HUES64 (cell line): Measurements from ENCODE around the gene PLEKHJ1.
A peak's percentile ranks its signal among the peaks of the same experiment; 100 is the strongest.

Experiments
- H3K27ac ChIP-seq: 2 replicates; pipeline ENCODE4 v1.7.0; 2013; ENCODE audit warnings: low read depth, low read length, inconsistent platforms
- H3K27me3 ChIP-seq: 2 replicates; pipeline ENCODE4 v1.6.1; 2013; ENCODE audit warnings: mild to moderate bottlenecking, low read length; ENCODE audit not compliant: insufficient read depth
- H3K36me3 ChIP-seq: 2 replicates; pipeline ENCODE4 v1.6.1; 2013; ENCODE audit warnings: mild to moderate bottlenecking, low read length; ENCODE audit not compliant: insufficient read depth
- H3K4me1 ChIP-seq: 2 replicates; pipeline ENCODE4 v1.6.1; 2013; ENCODE audit warnings: mild to moderate bottlenecking, low read length, moderate library complexity; ENCODE audit not compliant: insufficient read depth
- H3K4me3 ChIP-seq: 2 replicates; pipeline ENCODE4 v1.5.1; 2013; ENCODE audit warnings: mild to moderate bottlenecking, low read length, moderate library complexity
- H3K9ac ChIP-seq: 2 replicates; pipeline ENCODE4 v1.6.1; 2013; ENCODE audit warnings: mild to moderate bottlenecking, low read depth, low read length
- H3K9me3 ChIP-seq: 2 replicates; pipeline ENCODE4 v1.6.1; 2013; ENCODE audit warnings: low read depth, low read length; ENCODE audit not compliant: insufficient read depth
- WGBS: fragments of 150-250, 120-280 bp; methylation state at CpG from one replicate; pipeline ENCODE4 v1.1.7; 2013; ENCODE audit warnings: missing lambda C conversion rate; 5-methylcytosine and 5-hydroxymethylcytosine counted together

The PLEKHJ1 gene

GRCh38 chr19:2252797-2253105, 16.6 kb upstream of the PLEKHJ1 start:
- WGBS = 50% methylated on average over 18 of the region's 18 CpGs
- Histone ChIP-seq H3K9me3 (no peaks in the 10 kb centered on the region), H3K4me1 (no peaks in the 10 kb centered on the region), H3K36me3 (peaks cover 4% of the 10 kb centered on the region; the same call in 1 of the 2 replicates), H3K9ac (no peak overlapping the region), H3K27ac (no peak overlapping the region), H3K27me3 (peaks cover 45% of the 10 kb centered on the region), H3K4me3 (peak overlapping the region; percentile 67)

- Histone ChIP-seq H3K4me1 (no peaks in the 10 kb centered on the region), H3K36me3 (peaks cover 9% of the 10 kb centered on the region), H3K9me3 (no peaks in the 10 kb centered on the region), H3K27me3 (peaks cover 45% of the 10 kb centered on the region), H3K27ac (no peak overlapping the region), H3K4me3 (no peak overlapping the region; the same call in 1 of the 2 replicates), H3K9ac (no peak overlapping the region)
- 87% methylated on average over 74 of the region's 74 CpGs for WGBS
These were observed 16.1 kb upstream of the PLEKHJ1 start for GRCh38 chr19:2252055-2252796.

DNA sequence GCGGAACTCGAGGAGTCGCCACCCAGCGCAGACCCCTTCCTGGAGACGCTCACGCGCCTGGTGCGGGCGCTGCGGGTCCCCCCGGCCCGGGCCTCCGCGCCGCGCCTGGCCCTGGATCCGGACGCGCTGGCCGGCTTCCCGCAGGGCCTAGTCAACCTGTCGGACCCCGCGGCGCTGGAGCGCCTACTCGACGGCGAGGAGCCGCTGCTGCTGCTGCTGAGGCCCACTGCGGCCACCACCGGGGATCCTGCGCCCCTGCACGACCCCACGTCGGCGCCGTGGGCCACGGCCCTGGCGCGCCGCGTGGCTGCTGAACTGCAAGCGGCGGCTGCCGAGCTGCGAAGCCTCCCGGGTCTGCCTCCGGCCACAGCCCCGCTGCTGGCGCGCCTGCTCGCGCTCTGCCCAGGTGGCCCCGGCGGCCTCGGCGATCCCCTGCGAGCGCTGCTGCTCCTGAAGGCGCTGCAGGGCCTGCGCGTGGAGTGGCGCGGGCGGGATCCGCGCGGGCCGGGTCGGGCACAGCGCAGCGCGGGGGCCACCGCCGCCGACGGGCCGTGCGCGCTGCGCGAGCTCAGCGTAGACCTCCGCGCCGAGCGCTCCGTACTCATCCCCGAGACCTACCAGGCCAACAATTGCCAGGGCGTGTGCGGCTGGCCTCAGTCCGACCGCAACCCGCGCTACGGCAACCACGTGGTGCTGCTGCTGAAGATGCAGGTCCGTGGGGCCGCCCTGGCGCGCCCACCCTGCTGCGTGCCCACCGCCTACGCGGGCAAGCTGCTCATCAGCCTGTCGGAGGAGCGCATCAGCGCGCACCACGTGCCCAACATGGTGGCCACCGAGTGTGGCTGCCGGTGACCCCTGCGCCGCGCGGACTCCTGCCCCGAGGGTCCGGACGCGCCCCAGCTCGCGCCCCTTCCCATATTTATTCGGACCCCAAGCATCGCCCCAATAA, 15.3 kb upstream of the PLEKHJ1 start:
- Histone ChIP-seq H3K27ac (no peak overlapping the region), H3K4me3 (no peak overlapping the region), H3K9ac (no peak overlapping the region), H3K36me3 (peaks cover 18% of the 10 kb centered on the region), H3K9me3 (no peaks in the 10 kb centered on the region), H3K27me3 (peaks cover 45% of the 10 kb centered on the region), H3K4me1 (no peaks in the 10 kb centered on the region)
- WGBS = 89% methylated on average over 125 of the region's 125 CpGs

DNA sequence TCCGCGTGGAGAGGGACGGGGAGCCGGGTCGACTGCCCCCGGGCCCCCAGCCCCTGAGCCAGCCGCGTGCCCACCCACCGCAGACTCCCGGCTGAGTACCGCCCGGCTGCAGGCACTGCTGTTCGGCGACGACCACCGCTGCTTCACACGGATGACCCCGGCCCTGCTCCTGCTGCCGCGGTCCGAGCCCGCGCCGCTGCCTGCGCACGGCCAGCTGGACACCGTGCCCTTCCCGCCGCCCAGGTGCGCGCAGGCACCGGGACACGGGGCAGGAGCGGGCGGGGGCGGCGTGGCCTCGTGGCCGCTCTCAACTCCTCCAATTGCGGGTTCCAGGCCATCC, 14.6 kb upstream of the PLEKHJ1 start:
- H3K4me1 ChIP-seq = no peaks in the 10 kb centered on the region
- WGBS = 84% methylated on average over 40 of the region's 40 CpGs
- H3K27ac ChIP-seq = no peak overlapping the region
- peaks cover 24% of the 10 kb centered on the region for H3K36me3 ChIP-seq
- no peak overlapping the region for H3K9ac ChIP-seq
- H3K9me3 ChIP-seq = no peaks in the 10 kb centered on the region
- H3K4me3 ChIP-seq = no peak overlapping the region
- peaks cover 45% of the 10 kb centered on the region for H3K27me3 ChIP-seq

DNA sequence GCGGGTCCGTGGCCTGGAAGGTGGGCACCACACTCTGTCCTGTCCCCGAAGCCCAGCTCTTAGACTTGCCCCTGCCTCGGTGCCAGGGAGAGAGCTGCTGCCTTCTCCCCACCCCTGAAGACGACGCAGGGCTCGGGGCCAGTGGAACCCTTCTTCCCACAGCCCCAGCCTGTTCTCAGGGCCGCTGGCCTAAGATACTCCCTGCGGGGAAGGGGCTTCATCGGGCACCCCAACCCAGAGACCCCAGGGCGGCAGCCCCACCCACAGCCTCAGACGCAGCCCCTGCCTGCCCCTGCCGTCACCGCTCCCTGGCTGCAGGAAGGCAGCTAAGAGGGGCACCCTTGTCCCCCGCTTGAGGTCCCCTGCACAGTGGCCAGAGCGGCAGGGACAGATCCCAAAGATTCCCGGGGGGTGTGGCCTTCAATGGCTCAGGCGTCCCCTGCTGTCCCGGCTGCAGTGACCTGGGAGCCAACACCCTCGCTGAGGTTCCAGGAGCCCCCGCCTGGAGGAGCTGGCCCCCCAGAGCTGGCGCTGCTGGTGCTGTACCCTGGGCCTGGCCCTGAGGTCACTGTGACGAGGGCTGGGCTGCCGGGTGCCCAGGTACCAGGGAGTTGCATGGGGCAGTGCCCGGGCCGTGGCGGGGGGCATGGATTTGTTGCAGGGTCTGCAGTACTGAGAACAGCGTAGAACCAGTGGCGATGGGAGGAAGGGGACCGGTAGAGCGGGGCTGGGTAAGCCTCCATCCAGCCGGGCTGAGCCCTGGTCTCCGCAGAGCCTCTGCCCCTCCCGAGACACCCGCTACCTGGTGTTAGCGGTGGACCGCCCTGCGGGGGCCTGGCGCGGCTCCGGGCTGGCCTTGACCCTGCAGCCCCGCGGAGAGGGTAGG, 14.0 kb upstream of the PLEKHJ1 start:
- Histone ChIP-seq H3K36me3 (peaks cover 30% of the 10 kb centered on the region), H3K9ac (no peak overlapping the region), H3K4me3 (no peak overlapping the region), H3K4me1 (no peaks in the 10 kb centered on the region), H3K27ac (no peak overlapping the region), H3K27me3 (peaks cover 45% of the 10 kb centered on the region), H3K9me3 (no peaks in the 10 kb centered on the region)
- 78% methylated on average over 43 of the region's 43 CpGs for WGBS

DNA sequence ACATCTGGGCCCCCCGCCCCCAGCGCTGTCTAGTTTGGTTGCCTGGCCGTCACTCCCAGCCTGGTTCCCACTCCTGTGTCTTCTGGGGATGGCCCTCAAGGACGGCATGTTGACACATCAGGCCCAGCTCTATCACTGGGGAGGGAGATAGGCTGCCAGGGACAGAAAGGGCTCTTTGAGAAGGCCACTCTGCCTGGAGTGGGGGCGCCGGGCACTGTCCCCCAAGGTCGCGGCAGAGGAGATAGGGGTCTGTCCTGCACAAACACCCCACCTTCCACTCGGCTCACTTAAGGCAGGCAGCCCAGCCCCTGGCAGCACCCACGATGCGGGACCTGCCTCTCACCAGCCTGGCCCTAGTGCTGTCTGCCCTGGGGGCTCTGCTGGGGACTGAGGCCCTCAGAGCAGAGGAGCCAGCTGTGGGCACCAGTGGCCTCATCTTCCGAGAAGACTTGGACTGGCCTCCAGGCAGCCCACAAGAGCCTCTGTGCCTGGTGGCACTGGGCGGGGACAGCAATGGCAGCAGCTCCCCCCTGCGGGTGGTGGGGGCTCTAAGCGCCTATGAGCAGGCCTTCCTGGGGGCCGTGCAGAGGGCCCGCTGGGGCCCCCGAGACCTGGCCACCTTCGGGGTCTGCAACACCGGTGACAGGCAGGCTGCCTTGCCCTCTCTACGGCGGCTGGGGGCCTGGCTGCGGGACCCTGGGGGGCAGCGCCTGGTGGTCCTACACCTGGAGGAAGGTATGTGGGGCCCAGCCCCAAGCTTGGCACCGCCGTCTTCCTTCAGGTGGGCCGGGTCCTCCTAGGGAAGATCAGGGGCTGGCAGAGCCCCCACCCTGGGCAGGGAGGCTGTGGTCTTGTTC, 13.1 kb upstream of the PLEKHJ1 start, which contains the start of gene AMH:
TSS of gene AMH (plus strand) at position 314 of the 857 bp plus-strand sequence. CDS start at position 324, 10 bp downstream.
- Histone ChIP-seq H3K9me3 (no peaks in the 10 kb centered on the region), H3K27ac (peak within 1 kb of the TSS; percentile 35; the same call in 1 of the 2 replicates), H3K4me1 (no peaks in the 10 kb centered on the region), H3K36me3 (peaks cover 39% of the 10 kb centered on the region), H3K27me3 (peaks cover 43% of the 10 kb centered on the region), H3K4me3 (no peak within 1 kb of the TSS), H3K9ac (no peak within 1 kb of the TSS)
- 87% methylated on average over 27 of the region's 27 CpGs for WGBS

- Histone ChIP-seq H3K27ac (peak overlapping the region; percentile 35; the same call in 1 of the 2 replicates), H3K9me3 (no peaks in the 10 kb centered on the region), H3K4me3 (no peak overlapping the region), H3K9ac (no peak overlapping the region), H3K4me1 (no peaks in the 10 kb centered on the region), H3K36me3 (peaks cover 48% of the 10 kb centered on the region), H3K27me3 (peaks cover 34% of the 10 kb centered on the region)
- WGBS = 89% methylated on average over 20 of the region's 21 CpGs
These were observed 12.2 kb upstream of the PLEKHJ1 start for GRCh38 chr19:2248136-2249009.

- 93% methylated on average over 24 of the region's 28 CpGs for WGBS
- Histone ChIP-seq H3K27ac (no peak overlapping the region), H3K9me3 (no peaks in the 10 kb centered on the region), H3K4me1 (no peaks in the 10 kb centered on the region), H3K36me3 (peaks cover 55% of the 10 kb centered on the region), H3K4me3 (no peak overlapping the region), H3K27me3 (peaks cover 26% of the 10 kb centered on the region), H3K9ac (no peak overlapping the region)
These were observed 11.4 kb upstream of the PLEKHJ1 start for GRCh38 chr19:2247433-2248101.

- H3K36me3 ChIP-seq = peaks cover 61% of the 10 kb centered on the region
- H3K27me3 ChIP-seq = peaks cover 20% of the 10 kb centered on the region
- 93% methylated on average over 26 of the region's 26 CpGs for WGBS
- no peak overlapping the region for H3K27ac ChIP-seq
- H3K9me3 ChIP-seq = no peaks in the 10 kb centered on the region
- no peak overlapping the region for H3K4me3 ChIP-seq
- H3K4me1 ChIP-seq = no peaks in the 10 kb centered on the region
- H3K9ac ChIP-seq = no peak overlapping the region
These were observed 10.8 kb upstream of the PLEKHJ1 start for GRCh38 chr19:2246801-2247361.
